Osteocyte (in vitro differentiated cells): ENCODE results near the gene MMD. TPM values are rescaled to one million over a fixed set of nuclear protein-coding genes. Genes with fewer than 3 reads are reported as not detected.

Experiments
- DNase-seq: peaks from one replicate; pipeline ENCODE4 v3.0.0; 2021; ENCODE audit warnings: mixed read lengths; ENCODE audit not compliant: unreplicated experiment; ENCODE audit errors: extremely low spot score
- H3K27ac Mint-ChIP-seq: one replicate; pipeline ENCODE4 v1.8.0; 2021; ENCODE audit warnings: mild to moderate bottlenecking, mixed read lengths; ENCODE audit not compliant: unreplicated experiment
- H3K27me3 Mint-ChIP-seq: one replicate; pipeline ENCODE4 v1.8.0; 2021; ENCODE audit warnings: mixed read lengths; ENCODE audit not compliant: unreplicated experiment
- H3K36me3 Mint-ChIP-seq: one replicate; pipeline ENCODE4 v1.8.0; 2021; ENCODE audit warnings: mixed read lengths; ENCODE audit not compliant: unreplicated experiment
- H3K4me1 Mint-ChIP-seq: one replicate; pipeline ENCODE4 v1.8.0; 2021; ENCODE audit warnings: mixed read lengths; ENCODE audit not compliant: unreplicated experiment
- H3K4me3 Mint-ChIP-seq: one replicate; pipeline ENCODE4 v1.8.0; 2021; ENCODE audit warnings: mild to moderate bottlenecking, moderate library complexity, mixed read lengths; ENCODE audit not compliant: unreplicated experiment
- H3K9me3 Mint-ChIP-seq: one replicate; pipeline ENCODE4 v1.8.0; 2021; ENCODE audit warnings: mixed read lengths; ENCODE audit not compliant: unreplicated experiment
- CTCF ChIP-seq: fragments of 200-600 bp; sonication (generic); IDR thresholded peaks from 2 replicates; pipeline ENCODE4 v1.5.0; 2021; ENCODE audit warnings: antibody characterized with exemption, mild to moderate bottlenecking, moderate library complexity
- total RNA-seq: library from RNA; stranded (reverse); gene quantifications from 2 replicates; pipeline ENCODE4 v1.2.1, GENCODE V29; 2021

Gene MMD
- total RNA-seq, 1 donor from 2014 or later: 10.3 TPM

- Mint-ChIP-seq H3K4me3 (no peak overlapping the region), H3K36me3 (no peaks in the 10 kb centered on the region), H3K27me3 (peaks cover 5% of the 10 kb centered on the region), H3K4me1 (peaks cover 1% of the 10 kb centered on the region), H3K27ac (no peak overlapping the region), H3K9me3 (no peaks in the 10 kb centered on the region)
- no peak for TF ChIP-seq CTCF
- no peak for DNase-seq
Observed at GRCh38 chr17:55436224-55437158, 14.9 kb upstream of the MMD start.

GRCh38 chr17:55435408-55435807 is 13.8 kb upstream of the MMD start:
- no peak for DNase-seq
- Mint-ChIP-seq H3K9me3 (no peaks in the 10 kb centered on the region), H3K4me3 (no peak overlapping the region), H3K27me3 (peaks cover 5% of the 10 kb centered on the region), H3K36me3 (no peaks in the 10 kb centered on the region), H3K27ac (no peak overlapping the region), H3K4me1 (peaks cover 1% of the 10 kb centered on the region)
- TF ChIP-seq CTCF: no peak

GRCh38 chr17:55434721-55435120 is 13.1 kb upstream of the MMD start:
- no peak for DNase-seq
- no peaks in the 10 kb centered on the region for H3K36me3 Mint-ChIP-seq

GRCh38 chr17:55433629-55434422 is 12.2 kb upstream of the MMD start:
- H3K36me3 Mint-ChIP-seq: no peaks in the 10 kb centered on the region
- no peak overlapping the region for H3K4me3 Mint-ChIP-seq
- peaks cover 5% of the 10 kb centered on the region for H3K27me3 Mint-ChIP-seq
- no peak overlapping the region for H3K27ac Mint-ChIP-seq
- no peaks in the 10 kb centered on the region for H3K9me3 Mint-ChIP-seq
- no peak for TF ChIP-seq CTCF
- no peak for DNase-seq
- peaks cover 1% of the 10 kb centered on the region for H3K4me1 Mint-ChIP-seq

More at GRCh38 chr17:55434721-55435120, 13.1 kb upstream of the MMD start:
- Mint-ChIP-seq H3K4me1 (peaks cover 1% of the 10 kb centered on the region), H3K27ac (no peak overlapping the region), H3K4me3 (no peak overlapping the region), H3K9me3 (no peaks in the 10 kb centered on the region), H3K27me3 (peaks cover 5% of the 10 kb centered on the region)
- no peak for TF ChIP-seq CTCF
